GM19035 (cell line): ENCODE results near the gene S100PBP.

ENCODE experiments used
- ATAC-seq: cut with Tn5 transposase; IDR thresholded peaks from one replicate; pipeline ENCODE4 v1.9.1; 2021; ENCODE audit not compliant: unreplicated experiment

S100PBP gene

DNA sequence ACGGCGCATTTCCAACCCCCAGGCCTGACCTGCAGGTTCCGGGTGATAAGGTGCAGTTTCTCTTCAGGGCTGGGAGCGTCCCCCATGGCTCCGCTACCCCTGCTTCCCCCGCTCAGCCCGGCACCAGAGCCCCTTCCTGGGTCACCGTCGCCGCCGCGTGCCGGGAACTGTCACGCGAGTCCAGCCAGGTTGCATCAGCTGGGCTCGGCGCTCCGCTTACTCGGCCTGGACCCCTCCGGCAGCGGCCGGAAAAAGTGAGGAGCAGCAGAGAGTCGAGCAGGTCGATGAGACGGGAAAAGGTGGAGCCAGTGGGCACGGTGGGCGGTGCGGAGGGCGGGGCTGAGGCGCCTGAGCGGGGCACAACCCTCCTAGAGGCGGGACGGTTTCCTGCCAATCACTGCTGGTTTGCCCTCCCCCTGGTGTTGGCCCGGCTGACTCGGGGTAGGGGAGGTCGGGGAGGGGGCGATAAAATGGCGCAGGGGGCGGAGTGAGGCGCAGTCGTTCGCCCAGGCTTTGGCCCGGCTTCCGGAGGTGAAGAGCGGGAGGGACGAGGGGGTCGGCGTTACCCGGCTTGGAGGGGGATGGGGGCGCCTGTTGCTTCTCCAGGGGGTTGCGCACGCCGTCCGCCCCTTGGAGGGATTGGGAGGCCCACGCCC is at the start of gene S100PBP, which contains the start of gene YARS1:
Gene S100PBP, plus strand, starts transcription at position 495 of the 656 bp plus-strand sequence. CDS start 8,447 bp downstream, outside the sequence.
Gene YARS1, minus strand, starts transcription at position 200 of the 656 bp plus-strand sequence. Its CDS starts 114 bp downstream, at position 86.
- ATAC-seq = peak; percentile 87

DNA sequence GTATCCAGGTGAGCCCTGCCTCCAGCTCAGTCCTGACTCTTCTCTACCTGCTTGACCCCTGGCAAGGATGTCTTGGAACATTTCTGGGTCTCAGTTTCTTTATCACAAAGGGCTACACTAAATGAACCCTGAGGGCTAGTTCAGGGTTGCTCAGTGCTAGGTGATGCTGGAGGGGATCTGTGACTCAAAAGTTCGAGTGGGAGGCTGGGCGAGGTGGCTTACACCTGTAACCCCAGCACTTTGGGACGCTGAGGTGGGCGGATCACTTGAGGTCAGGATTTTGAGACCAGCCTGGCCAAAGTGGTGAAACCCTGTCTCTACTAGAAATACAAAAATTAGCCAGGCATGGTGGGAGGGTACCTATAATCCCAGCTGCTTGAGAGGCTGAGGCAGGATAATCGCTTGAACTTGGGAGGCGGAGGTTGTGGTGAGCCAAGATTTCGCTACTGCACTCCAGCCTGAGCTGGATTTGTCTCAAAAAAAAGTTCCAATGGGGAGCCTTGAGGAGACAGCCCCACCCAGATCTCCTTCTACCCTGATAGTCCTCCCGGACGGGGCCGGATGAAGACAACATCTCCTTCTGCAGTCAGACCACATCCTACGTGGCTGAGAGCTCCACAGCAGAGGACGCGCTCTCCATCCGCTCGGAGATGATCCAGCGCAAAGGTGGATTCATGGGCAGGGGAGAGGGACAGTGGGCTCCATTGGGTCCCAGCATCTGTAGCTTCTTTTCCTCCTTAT is 49.2 kb upstream of the S100PBP start:
- ATAC-seq = no peak

DNA sequence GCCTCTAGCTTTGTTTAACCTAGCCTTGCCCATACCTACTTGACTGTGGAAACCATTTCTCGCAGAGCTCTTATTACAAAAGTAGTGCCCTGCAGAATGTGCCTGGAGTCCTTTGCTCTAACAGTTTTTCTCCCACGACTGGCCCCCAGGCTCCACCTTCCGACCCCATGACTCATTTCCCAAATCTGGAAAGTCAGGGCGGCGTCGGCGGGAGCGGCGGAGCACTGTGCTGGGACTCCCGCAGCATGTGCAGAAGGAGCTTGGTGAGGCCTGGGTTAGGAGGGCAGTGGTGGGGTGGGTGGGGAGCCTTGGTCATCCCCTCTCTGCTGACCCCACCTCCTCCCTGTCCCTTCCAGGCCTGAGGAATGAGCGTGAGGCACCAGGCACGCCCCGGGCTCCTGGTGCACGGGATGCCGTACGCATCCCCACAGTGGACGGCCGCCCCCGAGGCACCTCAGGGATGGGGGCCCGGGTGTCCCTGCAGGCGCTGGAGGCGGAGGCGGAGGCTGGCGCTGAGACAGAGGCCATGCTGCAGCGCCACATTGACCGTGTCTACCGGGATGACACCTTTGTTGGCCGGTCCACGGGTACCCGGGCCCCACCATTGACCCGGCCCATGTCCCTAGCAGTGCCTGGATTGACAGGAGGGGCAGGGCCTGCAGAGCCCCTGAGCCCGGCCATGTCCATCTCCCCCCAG is 47.8 kb upstream of the S100PBP start:
- no peak for ATAC-seq

DNA sequence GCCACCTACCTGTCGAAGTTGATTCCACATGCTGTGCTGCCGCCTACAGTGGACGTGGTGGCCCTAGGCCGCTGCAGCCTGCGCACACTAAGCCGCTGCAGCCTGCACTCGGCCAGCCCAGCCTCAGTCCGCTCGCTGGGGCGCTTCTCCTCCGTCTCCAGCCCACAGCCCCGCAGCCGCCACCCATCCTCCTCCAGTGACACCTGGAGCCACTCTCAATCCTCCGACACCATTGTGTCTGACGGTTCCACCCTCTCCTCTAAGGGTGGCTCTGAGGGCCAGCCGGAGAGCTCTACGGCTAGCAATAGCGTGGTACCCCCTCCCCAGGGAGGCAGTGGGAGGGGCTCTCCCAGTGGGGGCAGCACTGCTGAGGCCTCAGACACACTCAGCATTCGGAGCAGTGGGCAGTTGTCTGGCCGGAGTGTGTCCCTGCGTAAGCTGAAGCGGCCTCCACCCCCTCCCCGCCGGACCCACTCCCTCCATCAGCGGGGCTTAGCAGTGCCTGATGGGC is 47.2 kb upstream of the S100PBP start:
- ATAC-seq = no peak

DNA sequence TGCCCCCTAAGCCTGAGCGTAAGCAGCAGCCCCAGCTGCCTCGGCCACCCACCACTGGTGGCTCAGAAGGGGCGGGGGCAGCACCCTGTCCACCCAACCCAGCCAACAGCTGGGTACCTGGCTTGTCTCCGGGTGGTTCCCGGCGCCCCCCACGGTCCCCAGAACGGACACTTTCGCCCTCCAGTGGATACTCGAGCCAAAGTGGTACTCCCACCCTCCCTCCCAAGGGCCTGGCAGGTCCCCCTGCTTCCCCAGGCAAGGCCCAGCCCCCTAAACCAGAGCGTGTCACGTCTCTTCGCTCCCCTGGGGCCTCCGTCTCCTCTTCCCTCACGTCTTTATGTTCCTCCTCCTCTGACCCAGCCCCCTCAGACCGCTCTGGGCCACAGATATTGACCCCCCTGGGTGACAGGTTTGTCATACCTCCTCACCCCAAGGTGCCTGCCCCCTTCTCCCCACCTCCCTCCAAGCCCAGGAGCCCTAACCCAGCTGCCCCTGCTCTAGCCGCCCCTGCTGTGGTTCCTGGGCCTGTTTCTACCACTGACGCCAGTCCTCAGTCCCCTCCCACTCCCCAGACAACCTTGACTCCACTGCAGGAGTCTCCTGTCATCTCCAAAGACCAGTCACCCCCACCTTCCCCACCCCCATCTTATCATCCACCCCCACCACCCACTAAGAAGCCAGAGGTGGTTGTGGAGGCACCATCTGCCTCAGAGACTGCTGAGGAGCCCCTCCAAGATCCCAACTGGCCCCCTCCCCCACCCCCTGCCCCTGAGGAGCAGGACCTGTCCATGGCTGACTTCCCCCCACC is 46.5 kb upstream of the S100PBP start:
- no peak for ATAC-seq

DNA sequence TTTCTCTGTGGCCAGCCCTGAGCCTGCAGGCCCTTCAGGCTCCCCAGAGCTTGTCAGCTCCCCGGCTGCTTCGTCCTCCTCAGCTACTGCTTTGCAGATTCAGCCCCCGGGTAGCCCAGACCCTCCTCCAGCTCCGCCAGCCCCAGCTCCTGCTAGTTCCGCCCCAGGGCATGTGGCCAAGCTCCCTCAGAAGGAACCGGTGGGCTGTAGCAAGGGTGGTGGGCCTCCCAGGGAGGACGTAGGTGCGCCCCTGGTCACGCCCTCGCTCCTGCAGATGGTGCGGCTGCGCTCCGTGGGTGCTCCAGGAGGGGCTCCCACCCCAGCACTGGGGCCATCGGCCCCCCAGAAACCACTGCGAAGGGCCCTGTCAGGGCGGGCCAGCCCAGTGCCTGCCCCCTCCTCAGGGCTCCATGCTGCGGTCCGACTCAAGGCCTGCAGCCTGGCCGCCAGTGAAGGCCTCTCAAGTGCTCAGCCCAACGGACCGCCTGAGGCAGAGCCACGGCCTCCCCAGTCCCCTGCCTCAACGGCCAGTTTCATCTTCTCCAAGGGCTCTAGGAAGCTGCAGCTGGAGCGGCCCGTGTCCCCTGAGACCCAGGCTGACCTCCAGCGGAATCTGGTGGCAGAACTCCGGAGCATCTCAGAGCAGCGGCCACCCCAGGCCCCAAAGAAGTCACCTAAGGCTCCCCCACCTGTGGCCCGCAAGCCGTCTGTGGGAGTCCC is 45.7 kb upstream of the S100PBP start:
- ATAC-seq = no peak

DNA sequence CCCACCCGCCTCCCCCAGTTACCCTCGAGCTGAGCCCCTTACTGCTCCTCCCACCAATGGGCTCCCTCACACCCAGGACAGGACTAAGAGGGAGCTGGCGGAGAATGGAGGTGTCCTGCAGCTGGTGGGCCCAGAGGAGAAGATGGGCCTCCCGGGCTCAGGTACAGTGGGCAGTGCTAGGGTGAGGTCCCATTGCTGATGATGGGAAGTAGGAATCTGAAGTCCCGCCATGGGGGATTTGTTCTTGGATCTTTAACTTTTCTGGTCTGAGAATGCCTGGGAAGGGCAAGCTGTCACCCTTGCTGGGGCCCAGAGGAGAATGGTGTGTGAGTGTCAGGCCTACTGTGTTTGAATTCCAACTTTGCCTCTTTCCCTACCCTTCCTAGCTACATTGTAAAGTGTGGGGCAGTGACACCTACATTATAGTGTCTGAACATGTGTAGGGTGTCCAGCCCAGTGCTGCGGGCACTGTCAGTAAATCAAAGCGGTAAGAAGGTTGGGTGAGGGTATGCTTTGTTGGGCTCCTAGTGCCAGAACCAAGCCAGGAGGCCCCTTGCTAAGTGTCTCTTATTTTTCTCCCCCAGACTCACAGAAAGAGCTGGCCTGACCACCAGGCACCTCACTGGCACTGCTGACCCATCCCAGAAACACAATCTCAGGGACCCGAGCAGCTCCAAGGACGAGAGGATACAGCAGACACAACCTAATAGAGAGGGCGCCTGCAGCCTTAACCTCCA is 45.0 kb upstream of the S100PBP start:
- no peak for ATAC-seq

DNA sequence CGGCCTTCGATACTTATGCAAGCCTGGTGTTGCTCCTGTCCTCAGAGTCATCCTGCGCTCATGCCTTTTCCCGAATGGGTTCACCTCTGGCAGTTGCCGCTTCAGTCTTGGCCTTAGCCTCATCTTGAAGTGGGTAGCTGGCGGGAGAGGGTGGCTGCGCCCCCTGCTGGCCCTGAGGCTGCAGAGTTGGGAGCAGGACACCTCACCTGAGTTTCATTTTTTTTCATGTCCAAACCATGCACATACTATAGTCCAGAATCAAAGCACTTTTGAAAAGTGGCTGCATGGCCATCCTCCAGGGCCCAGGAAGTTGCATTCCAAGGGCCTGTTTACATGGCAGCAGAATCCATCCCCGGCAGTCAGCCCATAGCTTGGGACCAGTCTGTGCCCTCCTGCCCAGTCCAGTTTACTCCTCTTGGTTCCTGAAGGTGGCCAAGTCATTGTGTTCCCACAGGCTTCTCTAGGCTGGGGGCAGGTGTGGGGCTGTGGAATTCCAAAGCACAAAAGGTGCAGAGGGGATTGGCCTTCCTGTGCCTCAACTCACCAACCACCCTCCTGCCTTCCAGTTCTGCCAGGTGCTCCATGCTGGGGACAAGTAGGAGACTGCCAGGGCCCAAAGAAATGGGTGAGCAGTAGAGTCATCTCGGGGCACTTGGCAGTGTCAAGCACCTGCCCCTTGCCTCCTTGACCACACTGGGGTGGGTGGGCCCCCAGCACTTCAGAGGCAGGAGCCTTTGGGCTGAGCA is 44.3 kb upstream of the S100PBP start:
- no peak for ATAC-seq

DNA sequence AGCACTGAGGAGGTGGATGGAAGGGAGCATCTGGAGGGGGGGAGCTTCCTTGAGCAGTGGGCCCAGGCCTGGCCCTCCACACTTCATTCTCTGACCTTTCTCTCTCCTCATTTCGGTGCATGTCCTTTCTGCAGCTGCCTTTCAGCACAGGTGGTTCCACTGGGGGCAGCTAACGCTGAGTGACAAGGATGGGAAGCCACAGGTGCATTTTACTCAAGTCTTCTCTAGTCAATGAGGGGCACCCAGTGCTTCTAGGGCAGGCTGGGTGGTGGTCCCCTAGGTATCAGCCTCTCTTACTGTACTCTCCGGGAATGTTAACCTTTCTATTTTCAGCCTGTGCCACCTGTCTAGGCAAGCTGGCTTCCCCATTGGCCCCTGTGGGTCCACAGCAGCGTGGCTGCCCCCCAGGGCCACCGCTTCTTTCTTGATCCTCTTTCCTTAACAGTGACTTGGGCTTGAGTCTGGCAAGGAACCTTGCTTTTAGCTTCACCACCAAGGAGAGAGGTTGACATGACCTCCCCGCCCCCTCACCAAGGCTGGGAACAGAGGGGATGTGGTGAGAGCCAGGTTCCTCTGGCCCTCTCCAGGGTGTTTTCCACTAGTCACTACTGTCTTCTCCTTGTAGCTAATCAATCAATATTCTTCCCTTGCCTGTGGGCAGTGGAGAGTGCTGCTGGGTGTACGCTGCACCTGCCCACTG is 43.5 kb upstream of the S100PBP start:
- ATAC-seq = no peak

DNA sequence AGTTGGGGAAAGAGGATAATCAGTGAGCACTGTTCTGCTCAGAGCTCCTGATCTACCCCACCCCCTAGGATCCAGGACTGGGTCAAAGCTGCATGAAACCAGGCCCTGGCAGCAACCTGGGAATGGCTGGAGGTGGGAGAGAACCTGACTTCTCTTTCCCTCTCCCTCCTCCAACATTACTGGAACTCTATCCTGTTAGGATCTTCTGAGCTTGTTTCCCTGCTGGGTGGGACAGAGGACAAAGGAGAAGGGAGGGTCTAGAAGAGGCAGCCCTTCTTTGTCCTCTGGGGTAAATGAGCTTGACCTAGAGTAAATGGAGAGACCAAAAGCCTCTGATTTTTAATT is 43.0 kb upstream of the S100PBP start:
- ATAC-seq = no peak

DNA sequence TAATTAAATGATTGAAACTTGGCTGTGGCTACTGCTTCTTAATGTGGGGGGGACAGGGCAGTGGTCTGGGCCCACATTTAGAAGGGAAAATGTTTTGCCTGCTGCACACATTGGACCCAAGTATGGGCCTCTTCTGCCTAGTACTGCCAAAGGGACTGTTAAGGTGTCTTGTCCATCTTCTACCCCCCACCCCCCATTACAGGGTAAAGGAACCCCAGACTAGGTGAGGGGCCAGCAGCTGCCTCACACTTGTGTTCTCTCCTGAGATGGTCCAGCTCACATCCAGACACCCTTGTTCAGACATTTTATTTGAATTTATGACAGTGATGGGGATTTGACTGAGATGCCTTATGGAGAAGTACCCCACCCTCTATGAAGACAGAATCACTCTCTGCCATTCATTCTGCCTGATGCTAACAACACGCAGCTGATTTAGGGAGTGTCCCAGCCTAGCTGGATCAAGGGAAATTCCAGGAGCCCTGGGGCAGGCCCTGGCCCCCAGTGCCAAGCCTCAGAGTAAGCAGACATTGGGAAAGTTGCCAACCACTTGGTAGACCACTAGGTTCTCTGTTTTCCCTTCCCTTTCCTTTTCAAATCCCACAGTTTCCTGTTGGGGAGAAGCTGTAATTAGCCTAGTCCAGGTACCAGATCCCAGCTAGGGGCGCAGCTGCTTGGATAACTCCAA is 42.4 kb upstream of the S100PBP start:
- ATAC-seq = no peak

DNA sequence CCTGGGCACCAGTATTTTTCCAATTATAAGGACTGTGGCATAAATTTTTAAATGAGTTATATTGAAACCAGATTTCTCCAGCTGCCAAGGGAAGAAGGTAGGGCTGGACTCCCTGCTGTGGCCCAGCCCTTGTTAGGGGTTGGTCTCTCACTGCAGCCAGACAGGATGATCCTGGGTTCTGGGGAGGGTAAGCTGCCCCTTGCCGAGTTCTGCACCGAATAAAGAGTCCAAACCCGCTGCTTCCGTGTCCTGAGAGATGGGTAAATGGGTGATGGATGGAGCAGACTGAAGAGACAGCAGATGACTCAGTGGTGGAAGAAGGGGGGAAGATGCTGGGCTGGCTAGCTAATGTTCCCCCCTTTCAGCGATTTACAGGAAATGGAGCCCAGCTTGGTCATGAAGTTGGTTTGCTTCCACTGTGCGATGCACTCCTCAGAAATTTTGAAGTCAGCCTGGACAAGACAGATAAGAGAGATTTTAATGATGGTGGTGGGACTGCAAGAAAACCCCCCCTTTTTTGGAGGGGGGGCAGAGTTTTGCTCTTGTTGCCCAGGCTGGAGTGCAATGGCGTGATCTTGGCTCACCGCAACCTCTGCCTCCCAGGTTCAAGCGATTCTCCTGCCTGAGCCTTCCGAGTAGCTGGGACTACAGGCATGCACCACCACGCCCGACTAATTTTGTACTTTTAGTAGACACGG is 41.7 kb upstream of the S100PBP start:
- ATAC-seq = no peak

DNA sequence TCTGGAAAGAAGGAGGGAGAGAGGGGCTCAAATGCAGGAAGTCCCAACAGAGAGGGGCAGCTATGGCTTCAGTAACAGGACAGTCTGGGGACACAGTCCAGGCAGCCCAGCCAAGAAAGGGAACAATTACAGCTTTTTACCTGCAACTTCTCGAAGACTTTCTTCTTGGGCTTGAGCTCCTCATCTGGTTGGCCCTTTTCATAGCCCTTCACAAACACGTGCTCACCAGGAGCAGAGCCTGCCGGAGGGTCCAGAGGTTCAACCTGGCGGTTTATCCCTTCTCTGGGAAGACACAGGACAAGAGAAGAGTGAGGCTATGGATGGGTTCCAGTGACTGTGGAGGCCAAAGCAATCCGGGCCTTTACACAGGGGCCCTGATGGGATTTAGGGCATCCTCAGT is 38.2 kb upstream of the S100PBP start:
- no peak for ATAC-seq

DNA sequence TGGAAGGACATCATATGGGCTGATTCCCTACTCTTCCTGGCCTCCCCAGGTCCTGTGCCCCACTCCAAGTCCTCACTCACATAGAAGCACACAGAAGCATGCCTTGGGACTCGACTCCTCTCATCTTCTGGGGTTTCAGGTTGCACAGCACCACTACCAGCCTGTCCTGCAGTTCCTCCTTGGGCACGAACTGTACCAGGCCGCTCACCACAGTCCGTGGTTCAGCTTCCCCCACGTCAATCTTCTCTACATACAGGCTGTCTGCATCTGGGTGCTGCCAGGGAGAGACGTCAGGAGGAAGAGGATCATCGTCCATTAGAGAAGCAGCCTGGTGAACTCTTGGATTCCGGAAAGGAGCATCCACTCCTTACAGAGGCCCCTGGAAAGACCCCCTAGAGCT is 37.4 kb upstream of the S100PBP start:
- ATAC-seq = no peak

DNA sequence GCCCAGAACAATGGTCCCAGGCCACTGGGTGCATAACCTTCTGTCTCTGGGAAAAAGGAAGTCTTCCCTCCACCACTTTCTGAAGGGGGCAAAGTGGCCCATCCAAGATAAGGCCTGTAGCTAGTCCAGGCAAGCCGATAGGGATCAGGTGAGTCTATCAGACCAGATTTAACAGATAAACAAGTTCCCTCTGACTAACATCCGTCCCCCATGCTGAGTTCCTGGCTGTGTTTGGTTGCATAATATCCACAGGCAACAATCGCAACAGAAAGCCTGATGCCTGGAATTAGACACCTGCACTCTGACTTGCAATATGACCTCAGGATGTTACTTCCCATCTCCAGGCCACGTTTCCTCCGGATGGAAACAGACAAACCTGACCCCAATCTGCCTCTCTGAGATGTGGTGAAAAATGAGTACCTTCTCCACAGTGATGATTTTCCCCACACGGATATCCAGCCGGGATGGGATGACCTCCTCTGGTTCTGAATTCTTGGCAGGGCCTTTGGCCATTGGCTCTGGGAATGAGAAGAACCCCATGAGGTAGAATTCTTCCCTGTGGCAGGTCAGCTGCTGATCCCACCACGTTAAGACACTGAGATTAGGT is 36.7 kb upstream of the S100PBP start:
- ATAC-seq = no peak

DNA sequence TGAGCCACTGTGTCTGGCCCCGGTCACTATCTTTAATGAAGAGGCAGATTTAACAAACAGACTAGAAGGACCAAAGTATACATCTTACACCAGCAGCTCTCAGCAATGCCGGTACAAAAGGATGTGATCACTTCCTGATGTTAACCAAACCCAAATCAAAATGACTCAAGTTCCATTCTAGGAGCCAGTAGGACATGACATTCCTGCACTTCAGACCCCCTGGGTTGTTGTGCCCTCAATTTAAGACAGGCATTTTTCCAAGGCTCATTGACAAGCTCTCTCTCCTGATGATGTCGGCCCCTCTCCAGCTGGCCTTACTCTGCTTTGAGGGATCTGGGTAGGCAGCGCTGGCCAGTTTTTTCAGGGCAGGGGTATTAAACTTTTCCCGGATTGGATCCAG is 35.4 kb upstream of the S100PBP start:
- no peak for ATAC-seq

DNA sequence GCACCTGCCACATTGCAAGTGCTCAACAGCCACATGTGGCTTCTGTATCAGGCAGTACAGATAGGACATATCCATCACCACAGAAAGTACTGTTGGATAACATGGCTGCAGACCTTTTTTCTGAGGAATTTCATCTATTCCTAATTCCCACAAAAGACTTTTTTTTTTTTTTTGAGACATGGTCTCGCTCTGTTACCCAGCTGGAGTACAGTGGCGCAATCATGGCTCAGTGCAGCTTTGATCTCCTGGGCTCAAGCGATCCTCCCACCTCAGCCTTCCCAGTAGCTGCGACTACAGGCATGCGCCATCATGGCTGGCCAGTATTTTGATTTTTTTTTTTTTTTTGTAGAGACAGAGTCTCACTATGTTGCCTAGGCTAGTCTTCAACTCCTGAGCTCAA is 33.6 kb upstream of the S100PBP start:
- no peak for ATAC-seq
